GM23338 (cell line): ENCODE results near the gene COP1. TPM values are rescaled to one million over a fixed set of nuclear protein-coding genes. Genes with fewer than 3 reads are reported as not detected.

Experiments
- ATAC-seq: fragments of 200-7000 bp; cut with Tn5 transposase; 3 replicates; pipeline ENCODE4 v1.9.1; 2020
- DNase-seq: peaks from one replicate; pipeline ENCODE4 v3.0.0-alpha.2; 2015; ENCODE audit warnings: low spot score
- H2AFZ ChIP-seq: fragments of 200-600 bp; sonication (generic); 2 replicates; pipeline ENCODE4 v1.8.0; 2016; ENCODE audit warnings: antibody characterized with exemption, mild to moderate bottlenecking, moderate library complexity
- H3F3A ChIP-seq: fragments of 200-600 bp; sonication (generic); replicated peaks from 2 replicates; pipeline ENCODE4 v1.8.0; 2017; ENCODE audit warnings: antibody characterized with exemption, mixed run types, low read depth
- H3K27ac ChIP-seq: fragments of 200-600 bp; sonication (generic); 2 replicates; pipeline ENCODE4 v1.6.1; 2016; ENCODE audit warnings: low read depth
- H3K27me3 ChIP-seq: fragments of 200-600 bp; sonication (generic); 2 replicates; pipeline ENCODE4 v1.8.0; 2016; ENCODE audit warnings: mild to moderate bottlenecking, mixed run types, moderate library complexity; ENCODE audit not compliant: insufficient read depth
- H3K36me3 ChIP-seq: fragments of 200-600 bp; sonication (generic); 2 replicates; pipeline ENCODE4 v1.8.0; 2016; ENCODE audit warnings: mild to moderate bottlenecking; ENCODE audit not compliant: insufficient read depth
- H3K4me1 ChIP-seq: fragments of 200-600 bp; sonication (generic); 2 replicates; pipeline ENCODE4 v1.8.0; 2016; ENCODE audit warnings: mild to moderate bottlenecking, moderate library complexity; ENCODE audit not compliant: insufficient read depth
- H3K4me2 ChIP-seq: fragments of 200-600 bp; sonication (generic); 2 replicates; pipeline ENCODE4 v1.7.1; 2017; ENCODE audit warnings: mixed run types
- H3K4me3 ChIP-seq: fragments of 200-600 bp; sonication (generic); 2 replicates; pipeline ENCODE4 v1.6.1; 2016; ENCODE audit warnings: mixed run types
- H3K79me2 ChIP-seq: fragments of 200-600 bp; sonication (generic); replicated peaks from 2 replicates; pipeline ENCODE4 v1.8.0; 2017; ENCODE audit warnings: mild to moderate bottlenecking; ENCODE audit not compliant: insufficient read depth
- H3K9me2 ChIP-seq: fragments of 200-600 bp; sonication (generic); 2 replicates; pipeline ENCODE4 v1.8.0; 2017; ENCODE audit not compliant: insufficient read depth
- H4K20me1 ChIP-seq: fragments of 200-600 bp; sonication (generic); replicated peaks from 2 replicates; pipeline ENCODE4 v1.8.0; 2017; ENCODE audit warnings: mild to moderate bottlenecking; ENCODE audit not compliant: insufficient read depth
- H3K27ac Mint-ChIP-seq: 2 replicates; pipeline ENCODE4 v1.8.0; 2020; ENCODE audit warnings: inconsistent platforms, mild to moderate bottlenecking, moderate library complexity, mixed read lengths
- H3K27me3 Mint-ChIP-seq: 3 replicates; pipeline ENCODE4 v1.8.0; 2022; ENCODE audit warnings: low read depth, mild to moderate bottlenecking, moderate library complexity, mixed read lengths, inconsistent platforms; ENCODE audit not compliant: insufficient read depth, poor library complexity
- H3K36me3 Mint-ChIP-seq: 3 replicates; pipeline ENCODE4 v1.8.0; 2021; ENCODE audit warnings: low read depth, mild to moderate bottlenecking, inconsistent platforms, moderate library complexity, mixed read lengths
- H3K4me1 Mint-ChIP-seq: 3 replicates; pipeline ENCODE4 v1.8.0; 2020; ENCODE audit warnings: mild to moderate bottlenecking, inconsistent platforms, mixed read lengths
- H3K4me3 Mint-ChIP-seq: 3 replicates; pipeline ENCODE4 v1.8.0; 2021; ENCODE audit warnings: moderate library complexity, mild to moderate bottlenecking, inconsistent platforms, mixed read lengths
- H3K9me3 Mint-ChIP-seq: 3 replicates; pipeline ENCODE4 v1.8.0; 2020; ENCODE audit warnings: moderate library complexity, mild to moderate bottlenecking, inconsistent platforms, mixed read lengths
- EZH2 ChIP-seq: fragments of 200-600 bp; sonication (generic); IDR thresholded peaks from one replicate; pipeline ENCODE4 v1.8.0; 2017; ENCODE audit warnings: antibody characterized with exemption, mild to moderate bottlenecking, low read depth; ENCODE audit not compliant: unreplicated experiment
- EZH2phosphoT487 ChIP-seq: fragments of 200-600 bp; sonication (generic); IDR thresholded peaks from one replicate; pipeline ENCODE4 v1.8.1; 2018; ENCODE audit warnings: antibody characterized with exemption; ENCODE audit not compliant: unreplicated experiment
- JUNB ChIP-seq: IDR thresholded peaks from one replicate; pipeline ENCODE4 v1.6.1; 2016; ENCODE audit warnings: antibody characterized with exemption; ENCODE audit not compliant: unreplicated experiment
- POLR2AphosphoS5 ChIP-seq: IDR thresholded peaks from 2 replicates; pipeline ENCODE4 v1.6.1; 2016; ENCODE audit warnings: antibody characterized with exemption, low read depth
- STAT1 ChIP-seq: IDR thresholded peaks from one replicate; pipeline ENCODE4 v1.6.1; 2016; ENCODE audit warnings: antibody characterized with exemption; ENCODE audit not compliant: unreplicated experiment
- ZNF114 ChIP-seq: fragments of 250-450 bp; sonication (Bioruptor Pico); IDR thresholded peaks from 2 replicates; pipeline ENCODE4 v1.5.0; 2020; ENCODE audit warnings: mild to moderate bottlenecking, moderate library complexity
- ZNF331 ChIP-seq: fragments of 250-450 bp; sonication (Bioruptor Pico); IDR thresholded peaks from 2 replicates; pipeline ENCODE4 v1.5.0; 2020; ENCODE audit warnings: low read depth, mild to moderate bottlenecking, moderate library complexity
- polyA plus RNA-seq: library from polyadenylated mRNA; unstranded; fragments of >200 nt; fragmentation: Nextera tagmentation; extraction: Ambion mirVana; gene quantifications from 2 replicates; pipeline ENCODE4 v1.2.1, GENCODE V29; 2016
- total RNA-seq: library from RNA; depleted of rRNA; stranded (reverse); fragments of >200 nt; shearing (Covaris generic); gene quantifications from 2 replicates; pipeline ENCODE4 v1.2.3, GENCODE V29; 2014
- TF ChIP-seq, protein P1 (sequence below), 2 experiments: fragments of 200-600 bp in 1 of 2; sonication (generic) in 1 of 2; conservative IDR thresholded peaks; 2 replicates each; pipeline versions ENCODE4 v1.5.1 to v1.6.1; 2016 to 2017; ENCODE audit warnings: antibody characterized with exemption in 2 of 2, low read depth in 2 of 2, mild to moderate bottlenecking in 2 of 2, moderate library complexity in 1 of 2
- TF ChIP-seq, protein P2 (sequence below): IDR thresholded peaks from 2 replicates; pipeline ENCODE4 v1.6.1; 2016; ENCODE audit warnings: antibody characterized with exemption
- TF ChIP-seq, protein P3 (sequence below): IDR thresholded peaks from one replicate; pipeline ENCODE4 v1.6.1; 2018; ENCODE audit warnings: antibody characterized with exemption; ENCODE audit not compliant: unreplicated experiment

COP1 gene
- total and polyA plus RNA-seq, 2 experiments from 2014 or later: 54.0 to 54.9 TPM

DNA sequence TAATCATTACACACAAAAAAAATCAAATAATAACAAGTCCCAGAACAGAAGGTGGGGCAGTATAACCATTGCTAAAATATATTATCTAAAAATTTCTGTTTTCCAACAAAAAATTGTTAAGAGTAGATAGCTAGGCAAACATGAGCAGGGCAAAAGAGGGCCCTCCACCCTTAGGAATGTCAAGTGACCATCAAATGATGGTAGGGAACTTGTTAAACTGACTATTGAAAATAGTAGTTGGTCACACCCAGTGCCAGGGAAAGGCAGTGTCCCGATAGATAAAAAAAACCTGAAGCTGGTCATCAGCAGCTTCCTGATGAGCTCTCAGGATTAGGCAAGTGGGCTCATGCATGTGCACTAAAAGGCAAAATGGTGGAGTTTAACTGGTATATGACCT, 18.4 kb upstream of the COP1 start (continued):
- TF ChIP-seq EZH2 (no peak), ZNF331 (CRISPR knock-in tag) (no peak), JUNB (no peak), POLR2AphosphoS5 (no peak), ZNF114 (CRISPR knock-in tag) (no peak)
- TF ChIP-seq, protein P1, sequence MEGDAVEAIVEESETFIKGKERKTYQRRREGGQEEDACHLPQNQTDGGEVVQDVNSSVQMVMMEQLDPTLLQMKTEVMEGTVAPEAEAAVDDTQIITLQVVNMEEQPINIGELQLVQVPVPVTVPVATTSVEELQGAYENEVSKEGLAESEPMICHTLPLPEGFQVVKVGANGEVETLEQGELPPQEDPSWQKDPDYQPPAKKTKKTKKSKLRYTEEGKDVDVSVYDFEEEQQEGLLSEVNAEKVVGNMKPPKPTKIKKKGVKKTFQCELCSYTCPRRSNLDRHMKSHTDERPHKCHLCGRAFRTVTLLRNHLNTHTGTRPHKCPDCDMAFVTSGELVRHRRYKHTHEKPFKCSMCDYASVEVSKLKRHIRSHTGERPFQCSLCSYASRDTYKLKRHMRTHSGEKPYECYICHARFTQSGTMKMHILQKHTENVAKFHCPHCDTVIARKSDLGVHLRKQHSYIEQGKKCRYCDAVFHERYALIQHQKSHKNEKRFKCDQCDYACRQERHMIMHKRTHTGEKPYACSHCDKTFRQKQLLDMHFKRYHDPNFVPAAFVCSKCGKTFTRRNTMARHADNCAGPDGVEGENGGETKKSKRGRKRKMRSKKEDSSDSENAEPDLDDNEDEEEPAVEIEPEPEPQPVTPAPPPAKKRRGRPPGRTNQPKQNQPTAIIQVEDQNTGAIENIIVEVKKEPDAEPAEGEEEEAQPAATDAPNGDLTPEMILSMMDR (conservative IDR thresholded peaks at IDR 0.05; ENCODE audit: low read depth in 2 of 2): no peak

DNA sequence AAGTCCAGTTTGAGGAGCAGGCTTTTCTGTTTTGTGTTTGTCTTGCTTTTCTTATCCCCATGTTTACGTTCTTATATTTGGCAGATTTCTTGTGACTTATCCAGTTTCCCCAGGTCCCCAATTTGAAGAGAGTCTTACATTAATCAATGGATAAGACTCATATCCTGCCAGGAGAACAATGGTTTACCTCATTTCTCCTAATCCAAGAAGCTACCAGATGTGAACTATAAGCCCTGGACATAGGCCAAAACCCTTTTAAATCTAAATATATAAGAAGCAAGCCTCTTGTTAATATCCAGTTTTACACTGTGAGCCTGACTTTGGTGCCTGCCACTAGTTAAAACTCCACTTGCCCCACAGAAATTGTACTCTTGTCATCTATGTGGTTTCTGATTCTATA, 15.1 kb upstream of the COP1 start:
- H3K4me1 ChIP-seq: peaks cover 17% of the 10 kb centered on the region
- peak overlapping the region; percentile 2; the same call in 1 of the 2 replicates for H2AFZ ChIP-seq
- Mint-ChIP-seq H3K9me3 (no peaks in the 10 kb centered on the region), H3K27ac (no peak overlapping the region), H3K36me3 (no peaks in the 10 kb centered on the region), H3K27me3 (peaks cover 3% of the 10 kb centered on the region), H3K4me1 (peaks cover 16% of the 10 kb centered on the region), H3K4me3 (no peak overlapping the region)
- H3K79me2 ChIP-seq: no peaks in the 10 kb centered on the region
- no peaks in the 10 kb centered on the region for H3K27me3 ChIP-seq
- H3K9me2 ChIP-seq: no peaks in the 10 kb centered on the region
- no peaks in the 10 kb centered on the region for H3F3A ChIP-seq
- DNase-seq: no peak
- no peaks in the 10 kb centered on the region for H3K36me3 ChIP-seq
- H3K27ac ChIP-seq: no peak overlapping the region
- H3K4me3 ChIP-seq: no peak overlapping the region
- H4K20me1 ChIP-seq: no peaks in the 10 kb centered on the region
- no peak overlapping the region for H3K4me2 ChIP-seq
- ATAC-seq: no peak
- TF ChIP-seq POLR2AphosphoS5 (no peak), EZH2 (no peak), EZH2phosphoT487 (no peak), STAT1 (no peak), JUNB (no peak)
- TF ChIP-seq, protein P1 (conservative IDR thresholded peaks at IDR 0.05; ENCODE audit: low read depth in 2 of 2): no peak
- TF ChIP-seq, protein P2, sequence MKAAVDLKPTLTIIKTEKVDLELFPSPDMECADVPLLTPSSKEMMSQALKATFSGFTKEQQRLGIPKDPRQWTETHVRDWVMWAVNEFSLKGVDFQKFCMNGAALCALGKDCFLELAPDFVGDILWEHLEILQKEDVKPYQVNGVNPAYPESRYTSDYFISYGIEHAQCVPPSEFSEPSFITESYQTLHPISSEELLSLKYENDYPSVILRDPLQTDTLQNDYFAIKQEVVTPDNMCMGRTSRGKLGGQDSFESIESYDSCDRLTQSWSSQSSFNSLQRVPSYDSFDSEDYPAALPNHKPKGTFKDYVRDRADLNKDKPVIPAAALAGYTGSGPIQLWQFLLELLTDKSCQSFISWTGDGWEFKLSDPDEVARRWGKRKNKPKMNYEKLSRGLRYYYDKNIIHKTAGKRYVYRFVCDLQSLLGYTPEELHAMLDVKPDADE: no peak
- TF ChIP-seq, protein P3, sequence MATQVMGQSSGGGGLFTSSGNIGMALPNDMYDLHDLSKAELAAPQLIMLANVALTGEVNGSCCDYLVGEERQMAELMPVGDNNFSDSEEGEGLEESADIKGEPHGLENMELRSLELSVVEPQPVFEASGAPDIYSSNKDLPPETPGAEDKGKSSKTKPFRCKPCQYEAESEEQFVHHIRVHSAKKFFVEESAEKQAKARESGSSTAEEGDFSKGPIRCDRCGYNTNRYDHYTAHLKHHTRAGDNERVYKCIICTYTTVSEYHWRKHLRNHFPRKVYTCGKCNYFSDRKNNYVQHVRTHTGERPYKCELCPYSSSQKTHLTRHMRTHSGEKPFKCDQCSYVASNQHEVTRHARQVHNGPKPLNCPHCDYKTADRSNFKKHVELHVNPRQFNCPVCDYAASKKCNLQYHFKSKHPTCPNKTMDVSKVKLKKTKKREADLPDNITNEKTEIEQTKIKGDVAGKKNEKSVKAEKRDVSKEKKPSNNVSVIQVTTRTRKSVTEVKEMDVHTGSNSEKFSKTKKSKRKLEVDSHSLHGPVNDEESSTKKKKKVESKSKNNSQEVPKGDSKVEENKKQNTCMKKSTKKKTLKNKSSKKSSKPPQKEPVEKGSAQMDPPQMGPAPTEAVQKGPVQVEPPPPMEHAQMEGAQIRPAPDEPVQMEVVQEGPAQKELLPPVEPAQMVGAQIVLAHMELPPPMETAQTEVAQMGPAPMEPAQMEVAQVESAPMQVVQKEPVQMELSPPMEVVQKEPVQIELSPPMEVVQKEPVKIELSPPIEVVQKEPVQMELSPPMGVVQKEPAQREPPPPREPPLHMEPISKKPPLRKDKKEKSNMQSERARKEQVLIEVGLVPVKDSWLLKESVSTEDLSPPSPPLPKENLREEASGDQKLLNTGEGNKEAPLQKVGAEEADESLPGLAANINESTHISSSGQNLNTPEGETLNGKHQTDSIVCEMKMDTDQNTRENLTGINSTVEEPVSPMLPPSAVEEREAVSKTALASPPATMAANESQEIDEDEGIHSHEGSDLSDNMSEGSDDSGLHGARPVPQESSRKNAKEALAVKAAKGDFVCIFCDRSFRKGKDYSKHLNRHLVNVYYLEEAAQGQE: no peak
